HepG2 (cell line): Measurements from ENCODE around the gene SLC2A2. TPM values are rescaled to one million over a fixed set of nuclear protein-coding genes. Genes with fewer than 3 reads are reported as not detected.

ENCODE experiments used
- CBX1 ChIP-seq: IDR thresholded peaks from one replicate; pipeline ENCODE4 v1.6.1; 2016; ENCODE audit warnings: antibody characterized with exemption, low read depth
- FLYWCH1 ChIP-seq: sonication (generic); formaldehyde crosslinking; IDR thresholded peaks from 2 replicates; pipeline ENCODE4 v1.8.1; 2023; ENCODE audit warnings: mild to moderate bottlenecking, missing genetic modification reagents
- FOXO1 ChIP-seq: sonication (generic); formaldehyde crosslinking; IDR thresholded peaks from 2 replicates; pipeline ENCODE4 v1.4.0; 2020; ENCODE audit warnings: missing genetic modification reagents
- HNRNPLL ChIP-seq: fragments of 200-400 bp; formaldehyde crosslinking; IDR thresholded peaks from 2 replicates; pipeline ENCODE4 v1.6.1; 2017; ENCODE audit warnings: mild to moderate bottlenecking, low read depth, low read length; ENCODE audit not compliant: poor library complexity, severe bottlenecking
- ISL2 ChIP-seq: sonication (generic); formaldehyde crosslinking; IDR thresholded peaks from 2 replicates; pipeline ENCODE4 v1.5.0; 2020; ENCODE audit warnings: missing genetic modification reagents
- MXD4 ChIP-seq: IDR thresholded peaks from 2 replicates; pipeline ENCODE4 v1.6.1; 2016; ENCODE audit warnings: mild to moderate bottlenecking, missing biosample characterization, missing genetic modification reagents
- MYC ChIP-seq: sonication (generic); formaldehyde crosslinking; IDR thresholded peaks from 2 replicates; pipeline ENCODE4 v1.9.0; 2021; ENCODE audit warnings: missing genetic modification reagents, borderline replicate concordance
- RCOR2 ChIP-seq: IDR thresholded peaks from 2 replicates; pipeline ENCODE4 v1.6.1; 2016; ENCODE audit warnings: missing biosample characterization, missing genetic modification reagents
- SALL1 ChIP-seq: sonication (generic); formaldehyde crosslinking; IDR thresholded peaks from 2 replicates; pipeline ENCODE4 v1.8.0; 2022; ENCODE audit warnings: mild to moderate bottlenecking, missing genetic modification reagents
- SRSF4 ChIP-seq: fragments of 200-400 bp; formaldehyde crosslinking; IDR thresholded peaks from one replicate; pipeline ENCODE4 v1.6.1; 2018; ENCODE audit warnings: mild to moderate bottlenecking, low read depth, low read length, moderate library complexity; ENCODE audit not compliant: poor library complexity, severe bottlenecking
- ZBTB42 ChIP-seq: sonication (generic); formaldehyde crosslinking; IDR thresholded peaks from 2 replicates; pipeline ENCODE4 v1.5.0; 2020; ENCODE audit warnings: mild to moderate bottlenecking, missing genetic modification reagents
- ZNF264 ChIP-seq: sonication (generic); formaldehyde crosslinking; IDR thresholded peaks from 2 replicates; pipeline ENCODE4 v1.4.0; 2020; ENCODE audit warnings: missing genetic modification reagents
- ZNF30 ChIP-seq: sonication (generic); formaldehyde crosslinking; IDR thresholded peaks from 2 replicates; pipeline ENCODE4 v1.5.0; 2020; ENCODE audit warnings: mild to moderate bottlenecking, missing genetic modification reagents
- ZNF337 ChIP-seq: sonication (generic); formaldehyde crosslinking; IDR thresholded peaks from 2 replicates; pipeline ENCODE4 v1.5.1; 2020; ENCODE audit warnings: missing genetic modification reagents, low read depth, mild to moderate bottlenecking, borderline replicate concordance
- ZNF451 ChIP-seq: sonication (generic); formaldehyde crosslinking; IDR thresholded peaks from 2 replicates; pipeline ENCODE4 v1.5.0; 2020; ENCODE audit warnings: mild to moderate bottlenecking, missing genetic modification reagents
- ZNF562 ChIP-seq: sonication (generic); formaldehyde crosslinking; IDR thresholded peaks from 2 replicates; pipeline ENCODE4 v1.8.0; 2022; ENCODE audit warnings: missing genetic modification reagents, borderline replicate concordance
- ZNF777 ChIP-seq: sonication (generic); formaldehyde crosslinking; IDR thresholded peaks from 2 replicates; pipeline ENCODE4 v1.4.0; 2020; ENCODE audit warnings: missing genetic modification reagents
- polyA plus RNA-seq, 8 experiments: library from polyadenylated mRNA; depleted of rRNA in 3 of 8; stranded (reverse) in 7 of 8; unstranded in 1 of 8; fragments of >200 nt; fragmentation: Illumina TruSeq in 4 of 8; extraction: Trizol in 4 of 8; gene quantifications; 2 replicates each; pipeline versions ENCODE4 v1.2.1 to v1.2.3, GENCODE V29; 2011 to 2016; ENCODE audit warnings: low read depth in 4 of 8, missing spikeins in 1 of 8, mixed read lengths in 1 of 8; ENCODE audit not compliant: insufficient read depth in 1 of 8
- total RNA-seq, 5 experiments: library from RNA; depleted of rRNA; stranded (reverse); fragments of >200 nt; fragmentation: Illumina TruSeq; extraction: Trizol; gene quantifications; 2 replicates each; pipeline ENCODE4 v1.2.3, GENCODE V29; 2016; ENCODE audit warnings: low read depth in 1 of 5
- TF ChIP-seq, protein P1 (sequence below): sonication (generic); formaldehyde crosslinking; IDR thresholded peaks from 2 replicates; pipeline ENCODE4 v1.4.0; 2020; ENCODE audit warnings: missing genetic modification reagents, borderline replicate concordance
- TF ChIP-seq, protein P2 (sequence below): sonication (generic); formaldehyde crosslinking; IDR thresholded peaks from 2 replicates; pipeline ENCODE4 v1.5.0; 2020; ENCODE audit warnings: mild to moderate bottlenecking, missing genetic modification reagents
- TF ChIP-seq, protein P3 (sequence below): sonication (generic); formaldehyde crosslinking; IDR thresholded peaks from 2 replicates; pipeline ENCODE4 v1.4.0; 2020; ENCODE audit warnings: missing genetic modification reagents
- TF ChIP-seq, protein P4 (sequence below): sonication (generic); formaldehyde crosslinking; IDR thresholded peaks from 2 replicates; pipeline ENCODE4 v1.8.0; 2023; ENCODE audit warnings: mild to moderate bottlenecking, missing genetic modification reagents

SLC2A2 gene
- total and polyA plus RNA-seq, 2 of the 13 experiments (the other 11 are each of a cell fraction or from before 2014, with no cell fraction given), result 19.5 to 23.2 TPM

DNA sequence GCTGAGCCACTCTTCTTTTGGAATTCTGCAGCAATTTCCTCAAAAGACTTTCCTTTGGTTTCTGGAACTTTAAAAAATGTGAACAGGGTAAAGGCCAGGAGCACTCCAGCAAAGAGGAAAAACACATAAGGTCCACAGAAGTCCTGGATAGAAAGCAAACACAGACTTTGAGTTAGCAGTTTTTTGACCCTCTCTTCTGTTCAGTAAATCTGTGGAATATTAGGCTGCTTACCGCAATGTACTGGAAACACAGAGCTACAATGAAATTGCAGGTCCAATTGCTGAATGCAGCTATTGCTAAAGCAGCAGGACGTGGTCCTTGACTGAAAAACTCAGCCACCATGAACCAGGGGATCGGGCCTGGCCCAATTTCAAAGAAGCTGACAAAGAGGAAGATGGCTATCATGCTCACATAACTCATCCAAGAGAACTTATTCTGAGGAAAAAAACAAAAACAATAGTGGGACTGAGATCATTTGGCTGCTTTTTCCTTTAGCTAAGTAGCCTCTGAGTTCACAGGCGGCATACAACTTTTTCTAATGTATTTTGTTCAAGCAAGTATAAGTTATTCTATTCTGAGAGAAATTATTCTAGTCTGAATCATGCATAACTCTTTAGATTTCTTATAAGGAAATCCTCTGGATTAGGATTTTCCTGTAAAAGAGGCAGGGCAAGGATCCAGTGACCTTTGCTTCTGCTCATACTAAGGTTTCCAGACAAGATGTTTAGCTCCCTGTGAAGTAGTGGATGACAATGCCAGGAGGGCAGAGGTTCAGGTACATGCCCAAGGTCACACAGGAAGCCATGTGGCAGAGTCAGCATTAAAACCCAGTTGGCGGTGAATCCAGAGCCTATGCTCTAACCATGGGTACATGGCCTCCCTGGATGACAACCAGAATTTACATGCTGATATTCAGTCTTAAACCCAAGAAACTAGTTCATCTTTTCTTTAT, 28.3 kb downstream of the SLC2A2 start (continued):
- TF ChIP-seq, protein P1, sequence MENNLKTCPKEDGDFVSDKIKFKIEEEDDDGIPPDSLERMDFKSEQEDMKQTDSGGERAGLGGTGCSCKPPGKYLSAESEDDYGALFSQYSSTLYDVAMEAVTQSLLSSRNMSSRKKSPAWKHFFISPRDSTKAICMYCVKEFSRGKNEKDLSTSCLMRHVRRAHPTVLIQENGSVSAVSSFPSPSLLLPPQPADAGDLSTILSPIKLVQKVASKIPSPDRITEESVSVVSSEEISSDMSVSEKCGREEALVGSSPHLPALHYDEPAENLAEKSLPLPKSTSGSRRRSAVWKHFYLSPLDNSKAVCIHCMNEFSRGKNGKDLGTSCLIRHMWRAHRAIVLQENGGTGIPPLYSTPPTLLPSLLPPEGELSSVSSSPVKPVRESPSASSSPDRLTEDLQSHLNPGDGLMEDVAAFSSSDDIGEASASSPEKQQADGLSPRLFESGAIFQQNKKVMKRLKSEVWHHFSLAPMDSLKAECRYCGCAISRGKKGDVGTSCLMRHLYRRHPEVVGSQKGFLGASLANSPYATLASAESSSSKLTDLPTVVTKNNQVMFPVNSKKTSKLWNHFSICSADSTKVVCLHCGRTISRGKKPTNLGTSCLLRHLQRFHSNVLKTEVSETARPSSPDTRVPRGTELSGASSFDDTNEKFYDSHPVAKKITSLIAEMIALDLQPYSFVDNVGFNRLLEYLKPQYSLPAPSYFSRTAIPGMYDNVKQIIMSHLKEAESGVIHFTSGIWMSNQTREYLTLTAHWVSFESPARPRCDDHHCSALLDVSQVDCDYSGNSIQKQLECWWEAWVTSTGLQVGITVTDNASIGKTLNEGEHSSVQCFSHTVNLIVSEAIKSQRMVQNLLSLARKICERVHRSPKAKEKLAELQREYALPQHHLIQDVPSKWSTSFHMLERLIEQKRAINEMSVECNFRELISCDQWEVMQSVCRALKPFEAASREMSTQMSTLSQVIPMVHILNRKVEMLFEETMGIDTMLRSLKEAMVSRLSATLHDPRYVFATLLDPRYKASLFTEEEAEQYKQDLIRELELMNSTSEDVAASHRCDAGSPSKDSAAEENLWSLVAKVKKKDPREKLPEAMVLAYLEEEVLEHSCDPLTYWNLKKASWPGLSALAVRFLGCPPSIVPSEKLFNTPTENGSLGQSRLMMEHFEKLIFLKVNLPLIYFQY (CRISPR knock-in tag), result peak; percentile 48; the same call in 1 of the 2 replicates
- no peak for TF ChIP-seq ZNF562 (CRISPR knock-in tag)
- TF ChIP-seq, protein P2, sequence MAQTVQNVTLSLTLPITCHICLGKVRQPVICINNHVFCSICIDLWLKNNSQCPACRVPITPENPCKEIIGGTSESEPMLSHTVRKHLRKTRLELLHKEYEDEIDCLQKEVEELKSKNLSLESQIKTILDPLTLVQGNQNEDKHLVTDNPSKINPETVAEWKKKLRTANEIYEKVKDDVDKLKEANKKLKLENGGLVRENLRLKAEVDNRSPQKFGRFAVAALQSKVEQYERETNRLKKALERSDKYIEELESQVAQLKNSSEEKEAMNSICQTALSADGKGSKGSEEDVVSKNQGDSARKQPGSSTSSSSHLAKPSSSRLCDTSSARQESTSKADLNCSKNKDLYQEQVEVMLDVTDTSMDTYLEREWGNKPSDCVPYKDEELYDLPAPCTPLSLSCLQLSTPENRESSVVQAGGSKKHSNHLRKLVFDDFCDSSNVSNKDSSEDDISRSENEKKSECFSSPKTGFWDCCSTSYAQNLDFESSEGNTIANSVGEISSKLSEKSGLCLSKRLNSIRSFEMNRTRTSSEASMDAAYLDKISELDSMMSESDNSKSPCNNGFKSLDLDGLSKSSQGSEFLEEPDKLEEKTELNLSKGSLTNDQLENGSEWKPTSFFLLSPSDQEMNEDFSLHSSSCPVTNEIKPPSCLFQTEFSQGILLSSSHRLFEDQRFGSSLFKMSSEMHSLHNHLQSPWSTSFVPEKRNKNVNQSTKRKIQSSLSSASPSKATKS (CRISPR knock-in tag), result no peak
- TF ChIP-seq SRSF4, result no peak
- TF ChIP-seq, protein P3, sequence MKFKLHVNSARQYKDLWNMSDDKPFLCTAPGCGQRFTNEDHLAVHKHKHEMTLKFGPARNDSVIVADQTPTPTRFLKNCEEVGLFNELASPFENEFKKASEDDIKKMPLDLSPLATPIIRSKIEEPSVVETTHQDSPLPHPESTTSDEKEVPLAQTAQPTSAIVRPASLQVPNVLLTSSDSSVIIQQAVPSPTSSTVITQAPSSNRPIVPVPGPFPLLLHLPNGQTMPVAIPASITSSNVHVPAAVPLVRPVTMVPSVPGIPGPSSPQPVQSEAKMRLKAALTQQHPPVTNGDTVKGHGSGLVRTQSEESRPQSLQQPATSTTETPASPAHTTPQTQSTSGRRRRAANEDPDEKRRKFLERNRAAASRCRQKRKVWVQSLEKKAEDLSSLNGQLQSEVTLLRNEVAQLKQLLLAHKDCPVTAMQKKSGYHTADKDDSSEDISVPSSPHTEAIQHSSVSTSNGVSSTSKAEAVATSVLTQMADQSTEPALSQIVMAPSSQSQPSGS, result peak; percentile 47; the same call in 1 of the 2 replicates
- TF ChIP-seq FLYWCH1 (CRISPR knock-in tag), result no peak
- no peak for TF ChIP-seq CBX1
- no peak for TF ChIP-seq ZNF337
- TF ChIP-seq MYC (CRISPR knock-in tag), result no peak
- TF ChIP-seq FOXO1 (CRISPR knock-in tag), result peak; percentile 71; the same call in 1 of the 2 replicates
- TF ChIP-seq ZBTB42 (CRISPR knock-in tag), result no peak
- no peak for TF ChIP-seq ZNF451
- TF ChIP-seq HNRNPLL, result no peak
- peak; percentile 84 for TF ChIP-seq RCOR2 (CRISPR knock-in tag)
- TF ChIP-seq ZNF264 (CRISPR knock-in tag), result peak; percentile 71
- TF ChIP-seq ZNF30 (CRISPR knock-in tag), result no peak
- no peak for TF ChIP-seq ZNF777 (CRISPR knock-in tag)
- TF ChIP-seq, protein P4, sequence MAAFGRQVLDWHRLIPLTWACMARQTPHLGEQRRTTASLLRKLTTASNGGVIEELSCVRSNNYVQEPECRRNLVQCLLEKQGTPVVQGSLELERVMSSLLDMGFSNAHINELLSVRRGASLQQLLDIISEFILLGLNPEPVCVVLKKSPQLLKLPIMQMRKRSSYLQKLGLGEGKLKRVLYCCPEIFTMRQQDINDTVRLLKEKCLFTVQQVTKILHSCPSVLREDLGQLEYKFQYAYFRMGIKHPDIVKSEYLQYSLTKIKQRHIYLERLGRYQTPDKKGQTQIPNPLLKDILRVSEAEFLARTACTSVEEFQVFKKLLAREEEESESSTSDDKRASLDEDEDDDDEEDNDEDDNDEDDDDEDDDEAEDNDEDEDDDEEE, result no peak
- TF ChIP-seq MXD4 (CRISPR knock-in tag), result no peak; the same call in 1 of the 2 replicates
- TF ChIP-seq SALL1, result peak; percentile 84
- TF ChIP-seq ISL2 (CRISPR knock-in tag), result peak; percentile 90
